ENCODE data around the gene CNTD1.

Gene CNTD1

GRCh38 chr17:42798383-42799380, at the start of gene CNTD1, which contains the start of gene COA3:
Gene CNTD1, plus strand, starts transcription at chr17:42798861. Its CDS starts 207 bp downstream, at chr17:42799068.
Gene COA3, minus strand, starts transcription at chr17:42798704. Its CDS starts 23 bp downstream, at chr17:42798681.
- no peak for TF ChIP-seq CTCF (IDR thresholded peaks at IDR 0.05; ENCODE audit: insufficient read depth, low read length, poor library complexity, severe bottlenecking)

GRCh38 chr17:42748908-42749798, 49.5 kb upstream of the CNTD1 start:
- TF ChIP-seq CTCF (IDR thresholded peaks at IDR 0.05; ENCODE audit: insufficient read depth, low read length, poor library complexity, severe bottlenecking): no peak
- H3K4me3 ChIP-seq (replicated peaks; ENCODE audit: low read depth, low read length): no peak overlapping the region
- H3K27me3 ChIP-seq (replicated peaks; ENCODE audit: control insufficient read depth, insufficient read depth, low read length): no peaks in the 10 kb centered on the region
- DNase-seq (ENCODE audit: extremely low read depth, insufficient read length): no peak
- no peaks in the 10 kb centered on the region for H3K36me3 ChIP-seq (ENCODE audit: control insufficient read depth, insufficient read depth, low read length)

More at GRCh38 chr17:42798383-42799380, at the start of gene CNTD1, which contains the start of gene COA3:
- Histone ChIP-seq H3K36me3 (ENCODE audit: control insufficient read depth, insufficient read depth, low read length) (no peaks in the 10 kb centered on the region; the same call in none of the 2 replicates), H3K4me3 (replicated peaks; ENCODE audit: low read depth, low read length) (peak within 1 kb of the TSS; percentile 75), H3K27me3 (replicated peaks; ENCODE audit: control insufficient read depth, insufficient read depth, low read length) (no peaks in the 10 kb centered on the region)
- DNase-seq (ENCODE audit: extremely low read depth, insufficient read length): peak; percentile 88

- no peak for TF ChIP-seq CTCF (IDR thresholded peaks at IDR 0.05; ENCODE audit: insufficient read depth, low read length, poor library complexity, severe bottlenecking)
- Histone ChIP-seq H3K27me3 (replicated peaks; ENCODE audit: control insufficient read depth, insufficient read depth, low read length) (no peaks in the 10 kb centered on the region), H3K36me3 (ENCODE audit: control insufficient read depth, insufficient read depth, low read length) (no peaks in the 10 kb centered on the region), H3K4me3 (replicated peaks; ENCODE audit: low read depth, low read length) (no peak overlapping the region)
- DNase-seq (ENCODE audit: extremely low read depth, insufficient read length): no peak
Observed at GRCh38 chr17:42750739-42751344, 47.8 kb upstream of the CNTD1 start.

GRCh38 chr17:42751628-42752027, 47.0 kb upstream of the CNTD1 start:
- no peak for DNase-seq (ENCODE audit: extremely low read depth, insufficient read length)
- Histone ChIP-seq H3K4me3 (replicated peaks; ENCODE audit: low read depth, low read length) (no peak overlapping the region), H3K27me3 (replicated peaks; ENCODE audit: control insufficient read depth, insufficient read depth, low read length) (no peaks in the 10 kb centered on the region), H3K36me3 (ENCODE audit: control insufficient read depth, insufficient read depth, low read length) (no peaks in the 10 kb centered on the region)
- TF ChIP-seq CTCF (IDR thresholded peaks at IDR 0.05; ENCODE audit: insufficient read depth, low read length, poor library complexity, severe bottlenecking): no peak

GRCh38 chr17:42754782-42755181, 43.9 kb upstream of the CNTD1 start:
- Histone ChIP-seq H3K27me3 (replicated peaks; ENCODE audit: control insufficient read depth, insufficient read depth, low read length) (no peaks in the 10 kb centered on the region), H3K36me3 (ENCODE audit: control insufficient read depth, insufficient read depth, low read length) (no peaks in the 10 kb centered on the region), H3K4me3 (replicated peaks; ENCODE audit: low read depth, low read length) (no peak overlapping the region)
- DNase-seq (ENCODE audit: extremely low read depth, insufficient read length): no peak
- TF ChIP-seq CTCF (IDR thresholded peaks at IDR 0.05; ENCODE audit: insufficient read depth, low read length, poor library complexity, severe bottlenecking): no peak

All from GM06990 (cell line).